Liver (tissue), 9 donors: ENCODE results near the gene MYCBPAP. TPM values are rescaled to one million over a fixed set of nuclear protein-coding genes. Genes with fewer than 3 reads are reported as not detected.
"Not testable (repeated sequence)": the region's sequence is repeated elsewhere in the genome, so short reads cannot be mapped to it uniquely, and the experiment has no call there.

ENCODE experiments used
- DNase-seq: peaks from one replicate; pipeline ENCODE4 v3.0.0-alpha.2; 2017; ENCODE audit warnings: low spot score
- H3K27ac ChIP-seq, 2 donors: one replicate each; pipeline ENCODE4 v1.7.0; 2013; ENCODE audit warnings: inconsistent platforms in 2 of 2, low read length in 2 of 2, control low read depth in 1 of 2, low read depth in 1 of 2, mild to moderate bottlenecking in 1 of 2
- H3K27me3 ChIP-seq, 4 donors: one replicate each; pipeline versions ENCODE4 v1.6.1 to v1.7.0; 2013; ENCODE audit warnings: low read length in 3 of 4, inconsistent platforms in 1 of 4, mild to moderate bottlenecking in 1 of 4, moderate library complexity in 1 of 4; ENCODE audit not compliant: control insufficient read depth in 4 of 4, insufficient read depth in 4 of 4
- H3K36me3 ChIP-seq, 4 donors: one replicate each; pipeline versions ENCODE4 v1.6.1 to v1.7.0; 2013; ENCODE audit warnings: low read length in 3 of 4, mild to moderate bottlenecking in 3 of 4, low read depth in 1 of 4, moderate library complexity in 1 of 4; ENCODE audit not compliant: control insufficient read depth in 4 of 4, insufficient read depth in 3 of 4
- H3K4me1 ChIP-seq, 4 donors: one replicate each; pipeline versions ENCODE4 v1.6.1 to v1.7.0; 2013; ENCODE audit warnings: low read length in 3 of 4, mild to moderate bottlenecking in 3 of 4, moderate library complexity in 1 of 4; ENCODE audit not compliant: control insufficient read depth in 4 of 4, insufficient read depth in 4 of 4
- H3K4me3 ChIP-seq, 3 donors: one replicate each; pipeline versions ENCODE4 v1.6.1 to v1.7.0; 2013; ENCODE audit warnings: low read length in 3 of 3, control low read depth in 1 of 3, low read depth in 1 of 3, mild to moderate bottlenecking in 1 of 3
- H3K9ac ChIP-seq, 2 donors: one replicate each; pipeline ENCODE4 v1.7.0; 2013; ENCODE audit warnings: low read length in 2 of 2, mild to moderate bottlenecking in 2 of 2, moderate library complexity in 2 of 2, control low read depth in 1 of 2, low read depth in 1 of 2
- H3K9me3 ChIP-seq, 4 donors: one replicate each; pipeline versions ENCODE4 v1.6.1 to v1.7.0; 2013; ENCODE audit warnings: low read length in 3 of 4; ENCODE audit not compliant: control insufficient read depth in 4 of 4
- EGR1 ChIP-seq, 2 donors: IDR thresholded peaks; 2 replicates each; pipeline ENCODE4 v1.6.1; 2016 to 2018; ENCODE audit warnings: antibody characterized with exemption in 2 of 2, low read depth in 2 of 2
- FOXA1 ChIP-seq: IDR thresholded peaks from 2 replicates; pipeline ENCODE4 v1.6.1; 2016; ENCODE audit warnings: antibody characterized with exemption
- FOXA2 ChIP-seq: IDR thresholded peaks from 2 replicates; pipeline ENCODE4 v1.6.1; 2016; ENCODE audit warnings: antibody characterized with exemption
- GABPA ChIP-seq, 2 donors: IDR thresholded peaks in 1 of 2; conservative IDR thresholded peaks in 1 of 2; 2 replicates each; pipeline ENCODE4 v1.6.1; 2016; ENCODE audit warnings: antibody characterized with exemption in 2 of 2, mild to moderate bottlenecking in 1 of 2, moderate library complexity in 1 of 2
- HNF4A ChIP-seq, 2 donors: conservative IDR thresholded peaks; 2 replicates each; pipeline ENCODE4 v1.6.1; 2016; ENCODE audit warnings: antibody characterized with exemption in 2 of 2, mild to moderate bottlenecking in 2 of 2
- HNF4G ChIP-seq: IDR thresholded peaks from 2 replicates; pipeline ENCODE4 v1.6.1; 2016; ENCODE audit warnings: antibody characterized with exemption
- JUND ChIP-seq, 2 donors: IDR thresholded peaks; 2 replicates each; pipeline ENCODE4 v1.6.1; 2016; ENCODE audit warnings: antibody characterized with exemption in 2 of 2
- NR2F2 ChIP-seq: IDR thresholded peaks from 2 replicates; pipeline ENCODE4 v1.6.1; 2016; ENCODE audit warnings: antibody characterized with exemption
- RAD21 ChIP-seq, 2 donors: IDR thresholded peaks; 2 replicates each; pipeline ENCODE4 v1.6.1; 2016; ENCODE audit warnings: antibody characterized with exemption in 2 of 2, mild to moderate bottlenecking in 2 of 2
- REST ChIP-seq: IDR thresholded peaks from 2 replicates; pipeline ENCODE4 v1.6.1; 2016; ENCODE audit warnings: antibody characterized with exemption, mild to moderate bottlenecking
- RXRA ChIP-seq, 2 donors: IDR thresholded peaks; 2 replicates each; pipeline ENCODE4 v1.6.1; 2017 to 2018; ENCODE audit warnings: antibody characterized with exemption in 2 of 2, mild to moderate bottlenecking in 1 of 2
- SP1 ChIP-seq: IDR thresholded peaks from 2 replicates; pipeline ENCODE4 v1.6.1; 2018; ENCODE audit warnings: antibody characterized with exemption, mild to moderate bottlenecking
- TAF1 ChIP-seq: conservative IDR thresholded peaks from 2 replicates; pipeline ENCODE4 v1.6.1; 2016; ENCODE audit warnings: antibody characterized with exemption, mild to moderate bottlenecking
- YY1 ChIP-seq: IDR thresholded peaks from 2 replicates; pipeline ENCODE4 v1.6.1; 2016; ENCODE audit warnings: antibody characterized with exemption, mild to moderate bottlenecking
- WGBS: extraction: QIAGEN DNeasy Blood & Tissue Kit; methylation state at CpG from one replicate; pipeline ENCODE4 v1.1.7; 2013; 5-methylcytosine and 5-hydroxymethylcytosine counted together
- polyA plus RNA-seq, 2 donors: library from polyadenylated mRNA; stranded (reverse) in 1 of 2; unstranded in 1 of 2; fragments of 200-250 nt in 1 of 2; fragments of >200 nt in 1 of 2; fragmentation: Nextera tagmentation in 1 of 2; extraction: Ambion mirVana in 1 of 2; gene quantifications; one replicate each; pipeline versions ENCODE4 v1.2.1 to v1.2.3, GENCODE V29; 2013 to 2015
- total RNA-seq, 2 donors: library from RNA; depleted of rRNA; stranded (reverse); fragments of >200 nt; gene quantifications; one replicate each; pipeline ENCODE4 v1.2.3, GENCODE V29; 2014
- TF ChIP-seq, protein P1 (sequence below): IDR thresholded peaks from 2 replicates; pipeline ENCODE4 v1.6.1; 2016; ENCODE audit warnings: antibody characterized with exemption
- TF ChIP-seq, protein P2 (sequence below): IDR thresholded peaks from 2 replicates; pipeline ENCODE4 v1.6.1; 2016; ENCODE audit warnings: antibody characterized with exemption
- donor health status: healthy.
- donor health status: healthy.
- donor health status: healthy.
- donor health status: healthy.
- donor health status: healthy.

Gene MYCBPAP
- total and polyA plus RNA-seq, 4 donors = 0.23 to 0.25 TPM; not detected in 2

DNA sequence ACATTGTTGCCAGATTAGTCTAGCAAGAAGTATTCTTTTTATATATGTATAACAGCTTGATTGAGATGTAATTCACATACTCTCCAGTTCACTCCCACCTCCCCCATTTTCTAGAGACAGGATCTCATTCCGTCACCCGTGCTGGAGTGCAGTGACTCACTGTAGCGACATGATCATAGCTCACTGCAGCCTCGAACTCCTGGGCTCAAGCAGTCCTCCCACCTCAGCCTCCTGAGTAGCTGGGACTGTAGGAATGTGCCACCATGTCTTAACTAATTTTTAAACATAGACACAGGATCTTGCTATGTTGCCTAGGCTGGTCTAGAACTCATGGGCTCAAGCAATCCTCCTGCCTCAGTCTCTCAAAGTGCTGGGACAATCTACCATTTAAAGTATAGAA, 32.9 kb upstream of the MYCBPAP start (continued):
- no peak for TF ChIP-seq REST

DNA sequence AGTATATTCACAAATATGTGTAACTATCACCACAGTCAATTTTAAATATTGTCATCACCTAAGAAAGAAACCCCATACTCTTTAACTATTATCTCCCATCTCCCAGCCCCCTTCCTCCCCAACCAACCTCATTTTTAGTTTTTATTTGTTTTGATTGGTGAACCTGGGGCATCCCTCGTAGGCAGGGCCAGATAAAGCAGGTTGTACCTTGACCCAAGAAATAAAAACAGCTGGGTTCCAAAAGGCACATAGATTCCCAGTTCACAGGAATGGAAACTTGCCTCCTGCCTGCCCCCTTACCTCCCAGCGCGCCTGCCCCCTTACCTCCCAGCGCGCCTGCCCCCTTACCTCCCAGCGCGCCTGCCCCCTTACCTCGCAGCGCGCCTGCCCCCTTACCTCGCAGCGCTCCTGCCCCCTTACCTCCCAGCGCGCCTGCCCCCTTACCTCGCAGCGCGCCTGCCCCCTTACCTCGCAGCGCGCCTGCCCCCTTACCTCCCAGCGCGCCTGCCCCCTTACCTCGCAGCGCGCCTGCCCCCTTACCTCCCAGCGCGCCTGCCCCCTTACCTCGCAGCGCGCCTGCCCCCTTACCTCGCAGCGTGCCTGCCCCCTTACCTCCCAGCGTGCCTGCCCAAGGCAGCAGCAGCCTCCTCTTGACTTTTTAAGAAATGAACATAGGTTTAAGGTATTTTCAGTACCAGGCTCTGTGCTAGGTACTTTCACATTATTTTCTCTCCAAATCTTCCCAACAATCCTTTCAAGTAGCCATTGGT, 32.3 kb upstream of the MYCBPAP start:
- Histone ChIP-seq H3K4me3 (peak overlapping the region; percentile 18 to 46 (median 40)), H3K4me1 (peaks cover 8 to 76% (median 58%) of the 10 kb centered on the region in 4 donors), H3K27ac (peak overlapping the region; percentile 87 to 89), H3K9ac (peak overlapping the region; percentile 4 to 64)
- DNase-seq, H3K9me3 ChIP-seq, H3K27me3 ChIP-seq, H3K36me3 ChIP-seq: not testable (repeated sequence)
- WGBS = 11% methylated on average over 27 of the region's 33 CpGs
- TF ChIP-seq SP1 (peak; percentile 83), JUND (IDR thresholded peaks at IDR 0.05) (peak; percentile 17 to 51), GABPA (IDR thresholded peaks at IDR 0.05 in 1 of 2, conservative IDR thresholded peaks at IDR 0.05 in 1 of 2) (peak in 1 of 2 donors; percentile 11), YY1 (peak; percentile 53), RXRA (IDR thresholded peaks at IDR 0.05) (peak; percentile 65 to 78), RAD21 (IDR thresholded peaks at IDR 0.05) (peak; percentile 36 to 46), EGR1 (IDR thresholded peaks at IDR 0.05; ENCODE audit: low read depth in 2 of 2) (peak in 1 of 2 donors; percentile 20), HNF4A (conservative IDR thresholded peaks at IDR 0.05) (peak; percentile 89 to 91), HNF4G (peak; percentile 81)

DNA sequence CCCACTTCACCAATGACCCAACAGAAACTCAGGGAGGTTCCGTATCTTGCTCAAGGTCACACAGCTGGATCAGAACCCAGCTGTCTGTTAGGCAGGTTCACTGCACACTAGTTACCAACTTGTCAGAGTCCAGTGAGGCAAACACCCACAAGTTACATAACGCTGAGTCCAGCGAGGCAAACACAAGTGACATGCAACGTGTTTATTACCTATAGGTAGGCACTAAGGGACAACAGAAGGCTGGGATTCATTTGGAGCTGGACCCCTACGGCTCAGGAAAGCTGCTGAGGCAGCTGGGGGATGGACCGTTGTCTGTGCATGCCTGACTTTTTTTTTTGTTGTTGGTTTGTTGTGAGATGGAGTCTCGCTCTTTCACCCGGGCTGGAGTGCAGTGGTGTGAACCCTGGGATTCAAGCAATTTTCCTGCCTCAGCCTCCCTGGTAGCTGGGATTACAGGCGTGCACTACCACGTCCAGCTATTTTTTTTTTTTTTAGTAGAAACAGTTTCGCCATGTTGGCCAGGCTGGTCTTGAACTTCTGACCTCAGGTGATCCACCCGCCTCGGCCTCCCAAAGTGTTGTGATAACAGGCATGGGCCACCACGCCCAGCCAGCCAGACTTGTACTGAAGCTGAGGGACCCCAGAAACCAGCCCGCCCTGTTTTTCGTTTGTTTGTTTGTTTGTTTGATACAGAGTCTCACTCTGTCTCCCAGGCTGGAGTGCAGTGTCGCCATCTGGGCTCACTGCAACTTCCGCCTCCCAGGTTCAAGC, 31.5 kb upstream of the MYCBPAP start:
- no peak for DNase-seq
- no peak for TF ChIP-seq REST
- TF ChIP-seq RAD21 (IDR thresholded peaks at IDR 0.05) = peak; percentile 5 to 26
- no peak for TF ChIP-seq TAF1
- TF ChIP-seq HNF4A (conservative IDR thresholded peaks at IDR 0.05) = peak; percentile 74 to 81
- TF ChIP-seq RXRA (IDR thresholded peaks at IDR 0.05) = peak; percentile 43 to 50
- TF ChIP-seq, protein P1, sequence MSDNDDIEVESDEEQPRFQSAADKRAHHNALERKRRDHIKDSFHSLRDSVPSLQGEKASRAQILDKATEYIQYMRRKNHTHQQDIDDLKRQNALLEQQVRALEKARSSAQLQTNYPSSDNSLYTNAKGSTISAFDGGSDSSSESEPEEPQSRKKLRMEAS = no peak
- no peak for TF ChIP-seq FOXA2
- TF ChIP-seq, protein P2, sequence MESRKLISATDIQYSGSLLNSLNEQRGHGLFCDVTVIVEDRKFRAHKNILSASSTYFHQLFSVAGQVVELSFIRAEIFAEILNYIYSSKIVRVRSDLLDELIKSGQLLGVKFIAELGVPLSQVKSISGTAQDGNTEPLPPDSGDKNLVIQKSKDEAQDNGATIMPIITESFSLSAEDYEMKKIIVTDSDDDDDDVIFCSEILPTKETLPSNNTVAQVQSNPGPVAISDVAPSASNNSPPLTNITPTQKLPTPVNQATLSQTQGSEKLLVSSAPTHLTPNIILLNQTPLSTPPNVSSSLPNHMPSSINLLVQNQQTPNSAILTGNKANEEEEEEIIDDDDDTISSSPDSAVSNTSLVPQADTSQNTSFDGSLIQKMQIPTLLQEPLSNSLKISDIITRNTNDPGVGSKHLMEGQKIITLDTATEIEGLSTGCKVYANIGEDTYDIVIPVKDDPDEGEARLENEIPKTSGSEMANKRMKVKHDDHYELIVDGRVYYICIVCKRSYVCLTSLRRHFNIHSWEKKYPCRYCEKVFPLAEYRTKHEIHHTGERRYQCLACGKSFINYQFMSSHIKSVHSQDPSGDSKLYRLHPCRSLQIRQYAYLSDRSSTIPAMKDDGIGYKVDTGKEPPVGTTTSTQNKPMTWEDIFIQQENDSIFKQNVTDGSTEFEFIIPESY = no peak
- TF ChIP-seq GABPA (IDR thresholded peaks at IDR 0.05 in 1 of 2, conservative IDR thresholded peaks at IDR 0.05 in 1 of 2) = no peak
- TF ChIP-seq FOXA1 = no peak
- TF ChIP-seq HNF4G = peak; percentile 21
- TF ChIP-seq EGR1 (IDR thresholded peaks at IDR 0.05; ENCODE audit: low read depth in 2 of 2) = no peak
- TF ChIP-seq SP1 = peak; percentile 73
- TF ChIP-seq NR2F2 = no peak
- no peak for TF ChIP-seq YY1
- TF ChIP-seq JUND (IDR thresholded peaks at IDR 0.05) = no peak

More for the DNA sequence above, 31.5 kb upstream of the MYCBPAP start:
- WGBS = 45% methylated on average over 18 of the region's 18 CpGs
- peak overlapping the region in 2 of 3 donors; percentile 40 to 46 for H3K4me3 ChIP-seq
- H3K27me3 ChIP-seq = no peaks in the 10 kb centered on the region
- peaks cover 0 to 6% (median 2%) of the 10 kb centered on the region in 4 donors for H3K36me3 ChIP-seq
- H3K4me1 ChIP-seq = peaks cover 7 to 76% (median 57%) of the 10 kb centered on the region in 4 donors
- H3K9me3 ChIP-seq = no peaks in the 10 kb centered on the region
- peak overlapping the region; percentile 87 to 89 for H3K27ac ChIP-seq
- peak overlapping the region; percentile 4 to 64 for H3K9ac ChIP-seq
